AG08396 (cell line): Measurements from ENCODE around the gene PIF1.
A peak's percentile ranks its signal among the peaks of the same experiment; 100 is the strongest.

Experiments used
- DNase-seq: peaks from one replicate; pipeline ENCODE4 v3.0.0; 2012; ENCODE audit warnings: low spot score, mixed read lengths

The PIF1 gene, protein sequence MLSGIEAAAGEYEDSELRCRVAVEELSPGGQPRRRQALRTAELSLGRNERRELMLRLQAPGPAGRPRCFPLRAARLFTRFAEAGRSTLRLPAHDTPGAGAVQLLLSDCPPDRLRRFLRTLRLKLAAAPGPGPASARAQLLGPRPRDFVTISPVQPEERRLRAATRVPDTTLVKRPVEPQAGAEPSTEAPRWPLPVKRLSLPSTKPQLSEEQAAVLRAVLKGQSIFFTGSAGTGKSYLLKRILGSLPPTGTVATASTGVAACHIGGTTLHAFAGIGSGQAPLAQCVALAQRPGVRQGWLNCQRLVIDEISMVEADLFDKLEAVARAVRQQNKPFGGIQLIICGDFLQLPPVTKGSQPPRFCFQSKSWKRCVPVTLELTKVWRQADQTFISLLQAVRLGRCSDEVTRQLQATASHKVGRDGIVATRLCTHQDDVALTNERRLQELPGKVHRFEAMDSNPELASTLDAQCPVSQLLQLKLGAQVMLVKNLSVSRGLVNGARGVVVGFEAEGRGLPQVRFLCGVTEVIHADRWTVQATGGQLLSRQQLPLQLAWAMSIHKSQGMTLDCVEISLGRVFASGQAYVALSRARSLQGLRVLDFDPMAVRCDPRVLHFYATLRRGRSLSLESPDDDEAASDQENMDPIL

DNA sequence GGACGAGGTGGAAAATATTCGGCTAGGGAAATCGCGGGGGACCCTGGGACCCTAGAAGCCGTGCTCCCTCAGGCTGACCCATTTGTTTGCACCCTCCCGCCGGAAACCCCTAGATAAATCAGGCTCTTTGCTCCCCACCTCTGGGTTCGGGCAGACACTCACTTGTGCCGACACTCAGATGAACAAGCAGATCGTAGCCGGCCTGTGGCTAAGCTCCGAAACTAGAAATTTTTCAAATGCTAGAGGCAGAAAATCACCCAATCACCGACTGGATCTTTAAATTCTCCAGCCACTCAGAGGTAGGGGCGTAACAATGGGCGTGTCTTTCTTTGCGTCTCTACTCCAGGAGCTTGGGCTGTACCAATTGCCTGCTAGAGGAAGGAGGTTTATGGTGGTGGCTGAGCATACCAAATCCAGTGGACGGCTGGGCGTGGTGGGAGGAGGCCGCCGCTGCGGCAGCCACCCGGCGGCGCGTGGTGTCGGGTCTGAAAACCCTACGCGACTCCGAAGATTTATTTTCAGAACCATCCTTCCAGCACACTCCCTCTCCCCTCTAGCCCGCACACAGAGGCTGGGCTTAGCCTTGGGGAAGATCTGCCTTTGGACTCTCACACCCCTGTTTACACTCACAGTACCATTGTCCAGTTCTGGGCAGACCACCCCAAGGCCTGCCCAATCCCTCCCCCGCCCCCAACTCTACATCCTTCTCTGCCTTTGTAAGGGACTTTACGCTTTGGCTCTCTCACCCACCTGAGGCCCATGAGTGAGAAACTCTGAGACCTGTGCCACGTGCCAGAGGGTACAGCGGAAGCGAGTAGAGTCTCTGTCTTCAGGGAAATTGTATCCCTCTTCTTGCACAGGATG, at the start of gene PIF1:
PIF1 (minus strand) TSS at position 217 of the 864 bp plus-strand sequence. CDS start 1,312 bp downstream, outside the sequence.
- peak; percentile 95 for DNase-seq

DNA sequence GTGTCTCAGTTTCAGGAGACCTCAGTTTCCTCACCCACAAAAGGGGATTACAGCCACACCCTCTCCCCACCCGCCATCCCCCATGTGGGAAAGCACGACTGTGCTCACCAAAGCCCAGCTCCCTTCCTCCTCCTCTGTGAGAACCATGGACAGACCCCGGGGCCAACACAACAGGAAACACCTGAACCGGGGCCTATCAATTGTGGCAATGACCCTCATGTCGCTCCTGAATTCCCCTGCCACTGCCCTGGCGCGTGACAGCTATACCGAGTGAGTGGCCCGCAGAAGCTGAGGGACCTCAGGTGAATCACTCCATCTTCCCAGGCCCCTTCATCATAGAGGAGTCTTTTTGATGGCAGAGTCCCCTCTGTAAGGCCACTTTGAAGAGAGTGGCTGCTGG, 44.9 kb upstream of the PIF1 start:
- DNase-seq, result no peak

DNA sequence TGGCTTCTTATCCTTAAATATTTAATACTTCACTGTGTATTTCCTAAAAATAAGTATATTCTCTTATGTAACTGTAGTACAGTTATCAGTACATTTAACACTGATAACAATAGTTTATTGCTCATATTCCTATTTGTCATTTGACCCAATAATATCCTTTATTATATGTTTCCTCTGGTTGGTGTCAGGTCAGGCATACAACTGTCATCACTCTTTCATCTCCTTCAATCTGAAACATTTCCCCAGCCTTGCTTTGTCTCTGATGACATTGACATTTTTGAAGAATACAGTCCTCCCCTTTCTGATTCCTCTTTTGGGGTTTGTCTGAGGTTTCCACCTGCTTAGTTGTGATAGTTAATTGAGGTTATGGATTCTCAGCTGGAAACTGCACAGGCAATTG, 44.1 kb upstream of the PIF1 start:
- no peak for DNase-seq

DNA sequence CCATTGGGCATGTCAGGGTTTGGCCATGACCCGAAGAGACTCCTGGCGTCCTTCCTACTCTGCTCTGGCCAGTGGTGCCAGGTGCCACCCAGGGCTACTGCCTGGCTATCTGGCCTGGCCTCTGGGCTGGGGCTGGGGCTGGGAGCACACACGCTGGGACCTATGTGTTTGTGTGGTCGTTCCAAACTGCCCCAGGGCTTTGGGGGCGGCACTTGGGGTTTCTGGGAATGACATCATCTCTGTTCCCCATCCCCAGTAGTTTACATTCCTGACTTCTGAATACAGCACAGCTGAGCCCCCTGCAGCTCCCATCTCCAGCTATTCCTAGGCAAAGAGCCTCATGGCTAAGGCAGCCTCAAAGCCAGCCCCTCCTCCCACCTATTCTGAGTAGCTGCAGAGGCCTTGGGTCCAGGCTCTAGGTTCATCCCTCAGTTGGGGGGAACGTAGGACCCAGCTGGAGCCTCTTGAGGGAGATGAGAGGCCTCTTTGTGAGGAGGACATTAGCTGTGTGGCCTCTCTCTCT, 40.6 kb upstream of the PIF1 start:
- DNase-seq, result peak; percentile 79

DNA sequence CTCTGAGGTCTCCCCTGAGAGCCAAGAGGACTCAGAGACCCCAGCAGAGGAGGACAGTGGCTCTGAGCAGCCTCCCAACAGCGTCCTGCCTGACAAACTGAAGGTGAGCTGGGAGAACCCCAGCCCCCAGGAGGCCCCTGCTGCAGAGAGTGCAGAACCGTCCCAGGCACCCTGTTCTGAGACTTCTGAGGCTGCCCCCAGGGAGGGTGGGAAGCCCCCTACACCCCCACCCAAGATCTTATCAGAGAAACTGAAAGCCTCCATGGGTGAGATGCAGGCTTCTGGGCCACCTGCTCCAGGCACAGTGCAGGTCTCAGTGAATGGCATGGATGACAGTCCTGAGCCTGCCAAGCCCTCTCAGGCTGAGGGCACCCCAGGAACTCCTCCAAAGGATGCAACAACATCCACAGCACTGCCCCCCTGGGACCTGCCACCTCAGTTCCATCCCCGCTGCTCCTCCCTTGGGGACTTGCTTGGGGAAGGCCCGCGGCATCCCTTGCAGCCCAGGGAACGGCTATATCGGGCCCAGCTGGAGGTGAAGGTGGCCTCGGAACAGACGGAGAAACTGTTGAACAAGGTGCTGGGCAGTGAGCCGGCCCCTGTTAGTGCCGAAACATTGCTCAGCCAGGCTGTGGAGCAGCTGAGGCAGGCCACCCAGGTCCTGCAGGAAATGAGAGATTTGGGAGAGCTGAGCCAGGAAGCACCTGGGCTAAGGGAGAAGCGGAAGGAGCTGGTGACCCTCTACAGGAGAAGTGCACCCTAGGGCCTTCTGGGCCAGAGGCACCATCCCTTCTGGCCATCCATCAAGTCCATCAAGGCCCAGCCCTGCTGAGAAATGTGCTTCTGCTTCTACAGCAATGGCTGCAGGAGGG, 39.9 kb upstream of the PIF1 start:
- DNase-seq, result no peak

DNA sequence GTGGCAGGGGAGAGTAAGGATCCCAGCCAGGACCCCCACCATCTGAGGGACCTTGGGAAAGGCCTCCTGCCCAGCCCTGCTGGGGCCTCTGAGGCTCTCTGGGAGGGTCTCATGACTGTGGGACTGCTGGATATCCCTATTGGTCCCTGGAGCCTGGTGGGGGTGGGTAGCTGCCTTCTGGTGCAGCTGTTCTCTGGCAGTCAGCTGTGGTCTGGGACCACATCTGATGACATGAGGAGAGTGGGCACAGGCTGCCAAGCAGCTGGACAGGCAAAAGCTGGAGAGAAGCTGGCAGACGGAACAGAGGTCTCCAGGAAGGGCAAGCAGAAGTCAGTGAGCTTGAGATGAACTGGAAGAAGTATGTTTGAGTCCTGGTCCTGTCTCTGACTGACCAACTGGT, 38.6 kb upstream of the PIF1 start:
- DNase-seq, result no peak

DNA sequence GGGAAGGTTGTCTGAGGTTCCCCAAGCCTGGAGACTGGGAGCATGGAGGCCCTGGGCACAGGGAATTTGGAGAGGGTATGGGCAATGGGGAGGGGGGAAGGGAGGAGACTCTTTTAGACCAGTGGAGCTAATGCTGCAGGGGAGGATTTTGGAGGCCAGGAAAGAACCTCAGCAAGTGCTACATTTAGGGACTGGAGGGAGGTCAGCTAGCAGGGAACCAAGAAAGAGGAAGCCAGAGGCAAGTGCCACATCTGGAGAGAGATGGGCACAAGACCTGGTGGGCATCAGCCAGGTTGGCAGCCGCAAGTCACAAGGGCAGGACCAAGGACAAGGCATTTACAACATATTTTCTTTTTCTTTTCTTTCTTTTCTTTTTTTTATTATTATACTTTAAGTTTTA, 37.0 kb upstream of the PIF1 start:
- DNase-seq, result no peak

DNA sequence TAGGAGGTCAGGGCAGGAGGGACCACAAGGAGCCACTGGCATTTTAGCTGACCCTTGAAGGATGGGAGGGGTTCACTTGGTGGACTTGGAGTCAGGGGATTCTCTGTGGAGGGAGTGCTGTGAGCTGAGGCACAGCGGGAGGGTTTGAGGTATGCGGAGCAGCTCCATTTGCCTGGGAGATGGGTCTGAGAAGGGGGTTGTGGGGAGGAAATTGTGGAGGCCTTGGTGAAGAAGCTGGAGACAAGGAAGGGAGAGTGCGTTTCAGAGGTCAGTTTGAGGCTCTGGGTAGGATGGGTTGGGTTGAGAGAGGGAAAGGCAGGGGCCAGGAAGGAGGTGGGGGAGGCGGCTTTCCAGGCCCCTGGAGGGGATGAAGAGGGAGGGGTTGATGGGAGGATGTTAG, 36.5 kb upstream of the PIF1 start:
- no peak for DNase-seq

DNA sequence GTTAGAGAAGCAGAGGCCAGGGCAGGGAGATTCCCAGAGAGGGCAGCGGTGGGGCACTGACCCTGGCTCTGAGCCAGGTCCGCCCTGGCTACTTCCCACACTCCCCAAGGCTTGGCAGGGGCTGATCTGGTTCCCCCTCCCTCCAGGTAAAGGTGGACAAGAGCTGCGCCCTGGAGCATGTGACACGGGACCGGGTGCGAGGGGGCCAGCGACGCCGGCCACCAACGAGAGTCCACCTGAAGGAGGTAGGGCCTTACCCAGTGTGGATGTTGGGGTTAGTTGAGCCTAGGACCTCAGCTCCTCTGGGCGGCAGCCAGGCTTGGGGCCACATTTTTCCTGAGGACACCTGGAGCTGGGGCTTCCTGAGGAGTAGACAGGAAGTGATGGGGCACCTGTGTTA, 35.9 kb upstream of the PIF1 start:
- DNase-seq, result no peak

DNA sequence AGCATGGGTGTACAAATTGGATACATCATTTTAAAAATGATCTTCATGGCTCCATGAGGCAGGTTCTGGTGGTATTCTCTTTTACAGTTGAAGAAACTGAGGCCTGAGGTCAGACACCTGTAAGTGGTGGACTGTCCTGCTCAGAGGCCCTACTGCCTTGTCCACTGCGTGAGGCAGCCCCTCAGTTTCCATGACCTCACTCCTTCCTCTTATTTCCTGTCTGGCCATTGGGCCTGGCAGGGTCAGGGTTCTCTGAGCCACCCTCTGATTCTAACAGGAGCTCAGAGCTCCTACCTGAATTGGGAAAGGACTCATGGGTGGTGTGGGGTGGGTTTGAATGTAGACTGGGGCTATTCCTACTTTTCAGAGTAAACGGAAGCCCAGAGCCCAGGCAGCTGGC, 33.8 kb upstream of the PIF1 start:
- DNase-seq, result no peak

DNA sequence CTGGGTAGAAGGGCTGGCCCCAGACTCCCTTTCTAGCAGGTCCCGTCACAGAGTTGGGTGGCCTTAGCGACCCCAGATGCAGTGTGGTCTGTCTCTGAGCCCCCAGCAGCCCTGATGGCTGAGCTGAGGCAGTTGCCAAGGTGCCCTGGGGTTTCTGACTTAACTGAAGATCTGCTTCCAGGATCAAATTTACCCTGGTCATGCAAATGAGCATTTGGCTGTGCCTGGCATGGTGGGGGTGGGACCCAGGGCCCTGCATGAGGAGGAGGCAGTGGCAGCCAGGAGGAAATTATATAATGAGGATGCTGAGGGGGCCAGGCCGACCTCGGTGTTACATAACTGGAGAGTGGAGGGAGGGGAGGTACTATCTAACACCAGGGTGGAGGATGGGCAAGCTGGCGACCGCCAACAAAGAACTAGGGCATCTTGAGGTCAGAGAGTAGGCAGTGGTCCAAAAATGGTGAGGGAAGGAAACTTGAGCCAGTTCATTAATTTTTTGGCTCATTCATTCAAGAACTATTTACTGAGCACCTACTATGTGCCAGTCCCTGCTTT, 32.7 kb upstream of the PIF1 start:
- DNase-seq, result no peak

DNA sequence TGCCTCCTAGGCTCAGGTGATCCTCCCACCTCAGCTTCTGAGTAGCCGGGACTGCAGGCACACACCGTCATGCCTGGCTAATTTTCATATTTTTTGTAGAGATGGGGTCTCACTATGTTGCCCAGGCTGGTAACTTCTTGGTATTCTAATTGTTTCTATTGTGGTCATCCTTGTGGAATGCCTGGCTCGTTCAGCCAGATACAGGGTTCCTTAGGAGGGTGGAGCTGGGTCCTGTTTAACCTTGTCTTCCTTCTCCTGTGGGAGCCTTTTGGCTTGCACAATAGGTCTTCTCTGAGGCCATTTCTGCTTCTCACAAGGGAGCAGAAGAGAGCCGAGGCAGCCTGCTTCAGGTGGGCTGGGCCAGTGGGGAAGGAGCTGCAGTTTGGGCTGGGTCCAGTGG, 32.0 kb upstream of the PIF1 start:
- DNase-seq, result peak; percentile 57

DNA sequence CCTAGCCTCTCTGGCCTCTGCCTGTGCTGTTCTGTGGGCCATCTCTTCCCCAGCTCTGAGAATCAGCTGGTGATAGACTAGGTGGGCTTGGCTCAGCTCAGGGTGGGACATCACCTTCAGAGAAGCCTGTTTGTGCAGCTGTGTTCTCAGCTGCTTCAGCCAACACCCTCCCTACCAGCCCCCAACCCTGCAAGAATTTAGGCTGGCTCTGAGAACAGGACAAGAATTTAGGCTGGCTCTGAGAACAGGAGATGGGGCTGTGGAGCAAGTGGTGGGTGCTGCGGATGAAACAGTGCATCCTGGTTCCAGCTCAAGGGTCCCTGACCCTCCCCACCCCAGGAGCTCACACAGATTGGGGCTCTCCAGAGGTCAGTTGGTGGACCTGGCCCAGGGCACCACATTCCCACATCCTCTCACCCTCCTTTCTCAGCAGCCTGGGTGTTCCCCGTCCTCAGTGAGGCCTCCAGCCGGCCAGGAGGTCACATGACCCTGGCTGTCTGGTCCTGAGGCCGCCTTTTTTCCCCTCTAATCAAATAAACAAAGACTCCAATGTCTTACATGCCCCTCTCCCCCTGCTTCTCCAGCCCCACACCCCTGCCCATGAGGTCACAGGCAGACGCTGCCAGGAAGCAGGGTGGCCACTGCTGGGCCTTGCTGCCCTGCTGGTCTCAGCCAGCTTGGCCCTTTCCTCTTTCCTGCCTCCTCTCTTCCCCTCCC, 31.1 kb upstream of the PIF1 start:
- peak; percentile 58 for DNase-seq

DNA sequence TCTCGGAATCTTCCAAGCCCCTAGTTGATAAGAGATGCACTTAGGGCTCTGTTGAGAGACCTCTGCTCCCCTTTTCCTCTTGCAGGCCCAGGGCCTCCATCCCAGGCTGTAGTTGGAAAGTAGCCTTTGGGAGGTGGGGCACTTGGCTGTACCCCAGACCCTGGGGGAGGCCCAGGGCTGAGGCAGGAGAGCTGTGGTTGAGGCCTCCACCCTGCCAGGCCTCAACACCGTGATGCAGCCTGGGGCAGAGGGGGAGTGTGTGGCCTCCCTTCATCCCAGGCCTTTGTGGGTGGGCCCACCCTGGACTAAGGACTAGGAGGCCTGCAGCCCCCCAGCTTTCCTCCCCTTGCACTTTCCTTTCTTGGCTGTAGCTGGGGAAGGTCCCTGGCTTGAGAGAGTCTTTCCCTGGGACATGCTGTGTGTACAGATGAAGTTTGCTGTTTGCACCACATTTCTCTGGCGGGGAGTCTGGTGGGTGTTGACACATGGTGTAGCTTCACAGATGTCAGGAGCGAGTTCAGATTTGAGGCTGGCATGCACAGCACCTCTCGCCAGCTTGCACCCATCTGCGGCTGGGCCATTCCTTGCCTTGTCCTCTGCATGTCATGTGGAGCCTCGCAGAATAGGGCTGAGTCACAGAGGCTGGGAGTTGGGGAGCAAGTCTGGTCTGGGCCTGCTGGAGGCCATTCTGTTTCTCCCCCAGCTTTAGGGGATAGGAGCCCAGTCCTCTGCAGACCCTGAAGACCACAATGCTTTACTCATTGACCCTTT, 29.9 kb upstream of the PIF1 start:
- peak; percentile 56 for DNase-seq

DNA sequence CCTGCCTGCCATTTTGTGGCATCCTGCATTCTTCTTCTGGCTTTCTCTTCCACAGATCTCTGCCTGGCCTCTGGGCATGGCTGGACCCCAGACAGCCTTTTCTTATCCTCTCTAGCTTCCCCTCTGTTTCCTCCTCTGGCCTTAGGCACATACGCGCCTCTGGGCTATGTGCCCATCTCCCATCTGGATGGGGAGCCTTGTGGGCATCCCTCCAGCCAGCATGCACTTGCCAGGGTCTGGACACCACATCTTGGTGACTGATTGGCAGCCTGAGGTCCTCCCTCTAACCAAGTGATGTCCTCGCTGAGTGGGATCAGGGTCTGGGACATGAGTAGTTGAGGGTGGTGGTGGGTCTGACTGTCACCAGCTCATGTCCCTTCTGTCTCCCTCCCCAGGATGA, 29.1 kb upstream of the PIF1 start:
- DNase-seq, result no peak

DNA sequence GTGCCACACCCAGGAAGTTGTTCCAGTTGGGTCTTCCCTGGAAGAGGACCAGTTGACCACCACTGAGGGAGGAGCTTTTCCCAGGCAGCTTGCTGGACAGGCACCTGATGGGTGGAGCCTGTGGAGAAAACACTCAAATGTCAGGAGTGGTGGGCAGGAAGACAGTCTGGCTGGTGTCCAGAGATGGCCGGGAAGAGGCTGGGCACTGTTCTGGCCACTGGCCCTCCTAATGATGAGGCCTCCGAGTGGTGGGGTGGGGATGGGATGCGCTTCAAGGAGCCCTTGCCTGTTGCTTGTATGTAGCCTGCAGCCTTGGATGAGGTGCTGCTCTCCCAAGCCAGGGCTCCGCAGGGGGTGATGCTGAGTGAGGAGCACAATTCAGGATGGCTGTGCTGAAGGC, 28.6 kb upstream of the PIF1 start:
- no peak for DNase-seq

DNA sequence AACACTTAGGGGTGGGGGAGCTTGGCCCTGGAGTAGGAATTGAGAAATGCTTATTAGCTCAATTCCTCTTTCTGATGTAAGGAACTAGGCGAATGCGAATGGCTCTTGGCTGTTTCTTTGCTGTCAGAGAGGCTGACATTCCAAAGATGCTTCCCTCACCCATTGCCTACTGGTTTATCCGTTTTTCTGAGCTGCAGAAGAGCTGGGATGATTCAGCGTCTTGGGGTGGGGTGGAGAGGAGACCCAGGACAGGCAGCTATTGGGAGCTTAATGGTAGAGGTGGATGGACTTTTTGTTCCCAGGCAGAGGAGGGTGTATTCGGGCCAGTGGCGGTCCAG, 26.0 kb upstream of the PIF1 start:
- peak; percentile 74 for DNase-seq

DNA sequence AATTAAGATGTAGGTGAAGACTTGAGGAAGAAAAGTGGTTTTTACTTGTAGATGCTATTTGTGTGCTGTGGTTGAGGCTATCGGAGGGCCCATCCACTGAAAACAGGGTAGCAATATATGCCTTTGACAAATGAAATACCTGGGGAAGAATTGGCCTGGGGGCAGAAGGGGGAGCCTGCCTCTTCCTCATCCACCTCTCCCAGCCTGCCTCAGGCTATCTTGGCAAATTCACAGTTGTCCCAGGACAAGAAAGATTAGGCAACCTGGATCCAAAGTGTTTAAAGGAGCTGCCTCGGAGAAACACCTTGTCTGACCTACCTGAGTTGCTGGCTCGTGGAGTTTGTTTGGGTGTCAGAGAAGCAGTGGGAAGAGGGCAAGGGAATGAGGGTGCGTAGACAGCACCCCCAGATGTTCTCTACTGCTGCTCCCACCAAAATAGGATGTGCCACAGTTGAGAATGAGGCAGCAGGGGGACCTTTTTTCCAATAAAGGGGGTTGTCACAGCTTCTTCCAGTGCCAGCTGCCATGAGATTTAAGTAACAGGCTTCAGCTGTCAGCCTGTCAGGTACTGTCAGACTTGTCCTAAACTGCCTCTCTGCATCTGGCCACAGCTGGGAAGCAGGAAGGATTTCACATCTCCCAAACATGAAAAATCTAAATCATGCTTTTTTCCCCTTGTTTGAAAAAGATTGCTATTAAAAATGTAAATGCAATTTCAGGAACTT, 25.5 kb upstream of the PIF1 start:
- no peak for DNase-seq
